Mesothelial cell of epicardium (in vitro differentiated cells): Measurements from ENCODE around the gene COPZ2. TPM values are rescaled to one million over a fixed set of nuclear protein-coding genes. Genes with fewer than 3 reads are reported as not detected.
A peak's percentile ranks its signal among the peaks of the same experiment; 100 is the strongest.
"Not testable (repeated sequence)": the region's sequence is repeated elsewhere in the genome, so short reads cannot be mapped to it uniquely, and the experiment has no call there.

Experiments used
- DNase-seq, 2 experiments: peaks; one replicate each; pipeline ENCODE4 v3.0.0; 2021; ENCODE audit warnings: low spot score in 2 of 2; ENCODE audit not compliant: unreplicated experiment in 2 of 2
- H3K27ac Mint-ChIP-seq: 2 replicates; pipeline ENCODE4 v1.8.0; 2021; ENCODE audit warnings: mixed read lengths
- H3K27me3 Mint-ChIP-seq: 2 replicates; pipeline ENCODE4 v1.8.0; 2021; ENCODE audit warnings: low read depth, mixed read lengths
- H3K36me3 Mint-ChIP-seq: 2 replicates; pipeline ENCODE4 v1.8.0; 2021; ENCODE audit warnings: mixed read lengths
- H3K4me1 Mint-ChIP-seq: 2 replicates; pipeline ENCODE4 v1.8.0; 2021; ENCODE audit warnings: mixed read lengths
- H3K4me3 Mint-ChIP-seq: 2 replicates; pipeline ENCODE4 v1.8.0; 2021; ENCODE audit warnings: mild to moderate bottlenecking, moderate library complexity, mixed read lengths
- H3K9me3 Mint-ChIP-seq: 2 replicates; pipeline ENCODE4 v1.8.0; 2021; ENCODE audit warnings: mixed read lengths
- CTCF ChIP-seq: fragments of 200-600 bp; sonication (generic); IDR thresholded peaks from one replicate; pipeline ENCODE4 v1.5.0; 2021; ENCODE audit warnings: antibody characterized with exemption; ENCODE audit not compliant: unreplicated experiment
- total RNA-seq: library from RNA; stranded (reverse); gene quantifications from 3 replicates; pipeline ENCODE4 v1.2.1, GENCODE V29; 2021

The COPZ2 gene
- total RNA-seq, 1 donor from 2014 or later = 28.2 TPM

DNA sequence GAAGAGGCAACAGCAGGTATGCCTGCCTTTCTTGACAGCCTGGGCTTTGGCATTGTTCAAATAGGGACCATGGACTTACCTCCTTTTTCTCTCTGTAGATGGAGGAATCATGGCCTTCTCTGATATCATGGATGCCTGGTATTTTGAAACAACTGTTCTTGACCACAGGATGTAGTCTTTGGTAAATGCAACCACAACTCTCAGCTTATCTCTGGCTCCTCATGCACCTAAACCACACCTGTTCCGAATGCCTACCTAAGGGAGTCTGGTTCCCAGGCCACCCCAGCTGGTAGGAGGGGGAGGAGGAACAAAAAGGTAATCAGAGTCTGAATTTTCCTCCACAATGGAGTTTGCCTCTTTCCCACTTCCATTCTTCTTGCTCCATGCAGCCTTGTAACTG, 47.9 kb downstream of the COPZ2 start:
- Mint-ChIP-seq H3K27me3 (peaks cover 3% of the 10 kb centered on the region), H3K4me3 (no peak overlapping the region), H3K4me1 (peaks cover 38% of the 10 kb centered on the region), H3K9me3 (no peaks in the 10 kb centered on the region), H3K27ac (no peak overlapping the region), H3K36me3 (no peaks in the 10 kb centered on the region)
- DNase-seq = no peak
- TF ChIP-seq CTCF = no peak

GRCh38 chr17:47989159-47989558, 48.4 kb downstream of the COPZ2 start:
- Mint-ChIP-seq H3K36me3 (no peaks in the 10 kb centered on the region), H3K4me3 (no peak overlapping the region), H3K27me3 (peaks cover 3% of the 10 kb centered on the region), H3K4me1 (peaks cover 38% of the 10 kb centered on the region), H3K9me3 (no peaks in the 10 kb centered on the region), H3K27ac (no peak overlapping the region)
- TF ChIP-seq CTCF = no peak
- DNase-seq = no peak

DNA sequence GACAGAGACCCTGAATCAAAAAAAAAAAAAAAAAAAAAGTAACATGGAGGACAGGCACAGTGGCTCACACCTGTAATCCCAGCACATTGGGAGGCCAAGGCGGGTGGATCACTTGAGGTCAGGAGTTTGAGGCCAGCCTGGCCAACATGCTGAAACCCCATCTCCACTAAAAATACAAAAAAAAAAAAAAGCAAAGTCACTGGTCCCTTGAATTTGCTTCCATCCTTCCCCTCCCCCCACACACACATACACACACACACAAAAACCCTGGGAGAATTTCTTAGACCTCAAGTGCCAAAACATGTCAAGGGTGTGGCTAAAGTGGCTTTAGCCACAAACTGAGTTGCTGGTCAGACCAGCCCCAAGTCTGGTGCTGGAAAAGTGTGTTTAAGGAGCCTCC, 49.2 kb downstream of the COPZ2 start:
- not testable (repeated sequence) for H3K27ac Mint-ChIP-seq, DNase-seq, H3K36me3 Mint-ChIP-seq, H3K9me3 Mint-ChIP-seq, H3K27me3 Mint-ChIP-seq, H3K4me3 Mint-ChIP-seq
- H3K4me1 Mint-ChIP-seq = peaks cover 38% of the 10 kb centered on the region

- H3K36me3 Mint-ChIP-seq = peaks cover 2% of the 10 kb centered on the region
- H3K27me3 Mint-ChIP-seq = peaks cover 3% of the 10 kb centered on the region
- DNase-seq = no peak
- no peaks in the 10 kb centered on the region for H3K9me3 Mint-ChIP-seq
- H3K4me1 Mint-ChIP-seq = peaks cover 35% of the 10 kb centered on the region
- TF ChIP-seq CTCF = no peak
- no peak overlapping the region for H3K4me3 Mint-ChIP-seq
- peak overlapping the region; percentile 64 for H3K27ac Mint-ChIP-seq
Measured at GRCh38 chr17:47987240-47987835, 50.3 kb downstream of the COPZ2 start.

DNA sequence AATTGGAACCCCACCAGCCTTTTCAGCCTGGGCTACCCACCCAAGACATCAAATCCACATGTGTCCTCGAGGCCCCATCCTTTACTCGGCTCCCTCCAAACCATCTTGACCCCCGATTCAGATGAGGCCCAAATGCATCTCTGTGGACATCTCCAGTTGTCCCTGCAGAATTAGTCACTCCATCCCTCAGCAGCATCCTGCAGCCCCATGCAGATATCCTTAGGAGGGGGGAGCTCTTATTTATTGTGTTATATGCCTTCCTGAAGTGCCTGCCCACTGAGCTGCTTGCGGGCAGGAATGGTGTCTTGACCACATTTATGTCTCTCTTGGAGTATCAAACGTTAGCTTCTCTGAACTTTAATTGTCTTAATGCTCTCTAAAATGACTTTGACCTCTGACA, 51.1 kb downstream of the COPZ2 start:
- Mint-ChIP-seq H3K4me3 (no peak overlapping the region), H3K4me1 (peaks cover 39% of the 10 kb centered on the region), H3K36me3 (peaks cover 4% of the 10 kb centered on the region), H3K9me3 (no peaks in the 10 kb centered on the region), H3K27me3 (peaks cover 3% of the 10 kb centered on the region), H3K27ac (no peak overlapping the region)
- TF ChIP-seq CTCF = no peak
- no peak for DNase-seq

- no peak overlapping the region for H3K27ac Mint-ChIP-seq
- no peak for TF ChIP-seq CTCF
- H3K9me3 Mint-ChIP-seq = no peaks in the 10 kb centered on the region
- H3K36me3 Mint-ChIP-seq = peaks cover 23% of the 10 kb centered on the region
- DNase-seq = no peak
- peaks cover 24% of the 10 kb centered on the region for H3K4me1 Mint-ChIP-seq
- H3K4me3 Mint-ChIP-seq = no peak overlapping the region
- no peaks in the 10 kb centered on the region for H3K27me3 Mint-ChIP-seq
Measured at GRCh38 chr17:47983492-47984223, 53.9 kb downstream of the COPZ2 start.
